ENCODE measurements around the gene IGSF22. TPM values are rescaled to one million over a fixed set of nuclear protein-coding genes. Genes with fewer than 3 reads are reported as not detected.

IGSF22 gene
- total and polyA plus RNA-seq, 9 of the 15 experiments (the other 6 are each of a cell fraction or from before 2014, with no cell fraction given): not detected

DNA sequence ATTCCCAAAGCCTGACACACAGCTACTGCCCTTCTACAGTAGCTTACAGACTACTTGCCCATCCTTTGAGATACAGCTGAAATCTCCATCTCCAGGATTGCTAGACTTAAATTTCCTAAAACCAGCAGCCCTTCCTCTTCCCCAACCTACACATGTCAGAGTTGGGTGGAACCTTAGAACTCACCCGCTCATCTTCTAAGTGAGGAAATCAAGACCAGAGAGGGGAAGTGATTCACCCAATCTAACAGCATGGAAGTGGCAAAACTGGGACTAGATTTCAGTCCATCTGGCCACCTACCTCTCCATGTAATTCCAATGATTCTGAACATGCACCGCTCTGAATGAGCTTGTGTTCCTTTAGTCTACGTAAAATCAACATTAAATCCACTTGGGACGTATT lies 28.4 kb downstream of the IGSF22 start (continued):
- TF ChIP-seq, protein P1, sequence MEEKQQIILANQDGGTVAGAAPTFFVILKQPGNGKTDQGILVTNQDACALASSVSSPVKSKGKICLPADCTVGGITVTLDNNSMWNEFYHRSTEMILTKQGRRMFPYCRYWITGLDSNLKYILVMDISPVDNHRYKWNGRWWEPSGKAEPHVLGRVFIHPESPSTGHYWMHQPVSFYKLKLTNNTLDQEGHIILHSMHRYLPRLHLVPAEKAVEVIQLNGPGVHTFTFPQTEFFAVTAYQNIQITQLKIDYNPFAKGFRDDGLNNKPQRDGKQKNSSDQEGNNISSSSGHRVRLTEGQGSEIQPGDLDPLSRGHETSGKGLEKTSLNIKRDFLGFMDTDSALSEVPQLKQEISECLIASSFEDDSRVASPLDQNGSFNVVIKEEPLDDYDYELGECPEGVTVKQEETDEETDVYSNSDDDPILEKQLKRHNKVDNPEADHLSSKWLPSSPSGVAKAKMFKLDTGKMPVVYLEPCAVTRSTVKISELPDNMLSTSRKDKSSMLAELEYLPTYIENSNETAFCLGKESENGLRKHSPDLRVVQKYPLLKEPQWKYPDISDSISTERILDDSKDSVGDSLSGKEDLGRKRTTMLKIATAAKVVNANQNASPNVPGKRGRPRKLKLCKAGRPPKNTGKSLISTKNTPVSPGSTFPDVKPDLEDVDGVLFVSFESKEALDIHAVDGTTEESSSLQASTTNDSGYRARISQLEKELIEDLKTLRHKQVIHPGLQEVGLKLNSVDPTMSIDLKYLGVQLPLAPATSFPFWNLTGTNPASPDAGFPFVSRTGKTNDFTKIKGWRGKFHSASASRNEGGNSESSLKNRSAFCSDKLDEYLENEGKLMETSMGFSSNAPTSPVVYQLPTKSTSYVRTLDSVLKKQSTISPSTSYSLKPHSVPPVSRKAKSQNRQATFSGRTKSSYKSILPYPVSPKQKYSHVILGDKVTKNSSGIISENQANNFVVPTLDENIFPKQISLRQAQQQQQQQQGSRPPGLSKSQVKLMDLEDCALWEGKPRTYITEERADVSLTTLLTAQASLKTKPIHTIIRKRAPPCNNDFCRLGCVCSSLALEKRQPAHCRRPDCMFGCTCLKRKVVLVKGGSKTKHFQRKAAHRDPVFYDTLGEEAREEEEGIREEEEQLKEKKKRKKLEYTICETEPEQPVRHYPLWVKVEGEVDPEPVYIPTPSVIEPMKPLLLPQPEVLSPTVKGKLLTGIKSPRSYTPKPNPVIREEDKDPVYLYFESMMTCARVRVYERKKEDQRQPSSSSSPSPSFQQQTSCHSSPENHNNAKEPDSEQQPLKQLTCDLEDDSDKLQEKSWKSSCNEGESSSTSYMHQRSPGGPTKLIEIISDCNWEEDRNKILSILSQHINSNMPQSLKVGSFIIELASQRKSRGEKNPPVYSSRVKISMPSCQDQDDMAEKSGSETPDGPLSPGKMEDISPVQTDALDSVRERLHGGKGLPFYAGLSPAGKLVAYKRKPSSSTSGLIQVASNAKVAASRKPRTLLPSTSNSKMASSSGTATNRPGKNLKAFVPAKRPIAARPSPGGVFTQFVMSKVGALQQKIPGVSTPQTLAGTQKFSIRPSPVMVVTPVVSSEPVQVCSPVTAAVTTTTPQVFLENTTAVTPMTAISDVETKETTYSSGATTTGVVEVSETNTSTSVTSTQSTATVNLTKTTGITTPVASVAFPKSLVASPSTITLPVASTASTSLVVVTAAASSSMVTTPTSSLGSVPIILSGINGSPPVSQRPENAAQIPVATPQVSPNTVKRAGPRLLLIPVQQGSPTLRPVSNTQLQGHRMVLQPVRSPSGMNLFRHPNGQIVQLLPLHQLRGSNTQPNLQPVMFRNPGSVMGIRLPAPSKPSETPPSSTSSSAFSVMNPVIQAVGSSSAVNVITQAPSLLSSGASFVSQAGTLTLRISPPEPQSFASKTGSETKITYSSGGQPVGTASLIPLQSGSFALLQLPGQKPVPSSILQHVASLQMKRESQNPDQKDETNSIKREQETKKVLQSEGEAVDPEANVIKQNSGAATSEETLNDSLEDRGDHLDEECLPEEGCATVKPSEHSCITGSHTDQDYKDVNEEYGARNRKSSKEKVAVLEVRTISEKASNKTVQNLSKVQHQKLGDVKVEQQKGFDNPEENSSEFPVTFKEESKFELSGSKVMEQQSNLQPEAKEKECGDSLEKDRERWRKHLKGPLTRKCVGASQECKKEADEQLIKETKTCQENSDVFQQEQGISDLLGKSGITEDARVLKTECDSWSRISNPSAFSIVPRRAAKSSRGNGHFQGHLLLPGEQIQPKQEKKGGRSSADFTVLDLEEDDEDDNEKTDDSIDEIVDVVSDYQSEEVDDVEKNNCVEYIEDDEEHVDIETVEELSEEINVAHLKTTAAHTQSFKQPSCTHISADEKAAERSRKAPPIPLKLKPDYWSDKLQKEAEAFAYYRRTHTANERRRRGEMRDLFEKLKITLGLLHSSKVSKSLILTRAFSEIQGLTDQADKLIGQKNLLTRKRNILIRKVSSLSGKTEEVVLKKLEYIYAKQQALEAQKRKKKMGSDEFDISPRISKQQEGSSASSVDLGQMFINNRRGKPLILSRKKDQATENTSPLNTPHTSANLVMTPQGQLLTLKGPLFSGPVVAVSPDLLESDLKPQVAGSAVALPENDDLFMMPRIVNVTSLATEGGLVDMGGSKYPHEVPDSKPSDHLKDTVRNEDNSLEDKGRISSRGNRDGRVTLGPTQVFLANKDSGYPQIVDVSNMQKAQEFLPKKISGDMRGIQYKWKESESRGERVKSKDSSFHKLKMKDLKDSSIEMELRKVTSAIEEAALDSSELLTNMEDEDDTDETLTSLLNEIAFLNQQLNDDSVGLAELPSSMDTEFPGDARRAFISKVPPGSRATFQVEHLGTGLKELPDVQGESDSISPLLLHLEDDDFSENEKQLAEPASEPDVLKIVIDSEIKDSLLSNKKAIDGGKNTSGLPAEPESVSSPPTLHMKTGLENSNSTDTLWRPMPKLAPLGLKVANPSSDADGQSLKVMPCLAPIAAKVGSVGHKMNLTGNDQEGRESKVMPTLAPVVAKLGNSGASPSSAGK (IDR thresholded peaks at IDR 0.05): no peak
- TF ChIP-seq, protein P2, sequence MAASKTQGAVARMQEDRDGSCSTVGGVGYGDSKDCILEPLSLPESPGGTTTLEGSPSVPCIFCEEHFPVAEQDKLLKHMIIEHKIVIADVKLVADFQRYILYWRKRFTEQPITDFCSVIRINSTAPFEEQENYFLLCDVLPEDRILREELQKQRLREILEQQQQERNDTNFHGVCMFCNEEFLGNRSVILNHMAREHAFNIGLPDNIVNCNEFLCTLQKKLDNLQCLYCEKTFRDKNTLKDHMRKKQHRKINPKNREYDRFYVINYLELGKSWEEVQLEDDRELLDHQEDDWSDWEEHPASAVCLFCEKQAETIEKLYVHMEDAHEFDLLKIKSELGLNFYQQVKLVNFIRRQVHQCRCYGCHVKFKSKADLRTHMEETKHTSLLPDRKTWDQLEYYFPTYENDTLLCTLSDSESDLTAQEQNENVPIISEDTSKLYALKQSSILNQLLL (CRISPR knock-in tag; IDR thresholded peaks at IDR 0.05; ENCODE audit: borderline replicate concordance): no peak
- TF ChIP-seq, protein P3, sequence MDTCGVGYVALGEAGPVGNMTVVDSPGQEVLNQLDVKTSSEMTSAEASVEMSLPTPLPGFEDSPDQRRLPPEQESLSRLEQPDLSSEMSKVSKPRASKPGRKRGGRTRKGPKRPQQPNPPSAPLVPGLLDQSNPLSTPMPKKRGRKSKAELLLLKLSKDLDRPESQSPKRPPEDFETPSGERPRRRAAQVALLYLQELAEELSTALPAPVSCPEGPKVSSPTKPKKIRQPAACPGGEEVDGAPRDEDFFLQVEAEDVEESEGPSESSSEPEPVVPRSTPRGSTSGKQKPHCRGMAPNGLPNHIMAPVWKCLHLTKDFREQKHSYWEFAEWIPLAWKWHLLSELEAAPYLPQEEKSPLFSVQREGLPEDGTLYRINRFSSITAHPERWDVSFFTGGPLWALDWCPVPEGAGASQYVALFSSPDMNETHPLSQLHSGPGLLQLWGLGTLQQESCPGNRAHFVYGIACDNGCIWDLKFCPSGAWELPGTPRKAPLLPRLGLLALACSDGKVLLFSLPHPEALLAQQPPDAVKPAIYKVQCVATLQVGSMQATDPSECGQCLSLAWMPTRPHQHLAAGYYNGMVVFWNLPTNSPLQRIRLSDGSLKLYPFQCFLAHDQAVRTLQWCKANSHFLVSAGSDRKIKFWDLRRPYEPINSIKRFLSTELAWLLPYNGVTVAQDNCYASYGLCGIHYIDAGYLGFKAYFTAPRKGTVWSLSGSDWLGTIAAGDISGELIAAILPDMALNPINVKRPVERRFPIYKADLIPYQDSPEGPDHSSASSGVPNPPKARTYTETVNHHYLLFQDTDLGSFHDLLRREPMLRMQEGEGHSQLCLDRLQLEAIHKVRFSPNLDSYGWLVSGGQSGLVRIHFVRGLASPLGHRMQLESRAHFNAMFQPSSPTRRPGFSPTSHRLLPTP (IDR thresholded peaks at IDR 0.05; ENCODE audit: borderline replicate concordance, extremely low read depth, insufficient read length): no peak
- TF ChIP-seq, protein P4, sequence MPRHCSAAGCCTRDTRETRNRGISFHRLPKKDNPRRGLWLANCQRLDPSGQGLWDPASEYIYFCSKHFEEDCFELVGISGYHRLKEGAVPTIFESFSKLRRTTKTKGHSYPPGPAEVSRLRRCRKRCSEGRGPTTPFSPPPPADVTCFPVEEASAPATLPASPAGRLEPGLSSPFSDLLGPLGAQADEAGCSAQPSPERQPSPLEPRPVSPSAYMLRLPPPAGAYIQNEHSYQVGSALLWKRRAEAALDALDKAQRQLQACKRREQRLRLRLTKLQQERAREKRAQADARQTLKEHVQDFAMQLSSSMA (CRISPR knock-in tag; IDR thresholded peaks at IDR 0.05): no peak
- TF ChIP-seq MYBL2 (IDR thresholded peaks at IDR 0.05; ENCODE audit: low read depth): no peak
- no peak for TF ChIP-seq MYBL2 (CRISPR knock-in tag; IDR thresholded peaks at IDR 0.05; ENCODE audit: borderline replicate concordance)
- TF ChIP-seq BRD9 (IDR thresholded peaks at IDR 0.05; ENCODE audit: low read depth, partially characterized antibody): no peak
- TF ChIP-seq ZNF3 (CRISPR knock-in tag; IDR thresholded peaks at IDR 0.05): no peak
- TF ChIP-seq, protein P5, sequence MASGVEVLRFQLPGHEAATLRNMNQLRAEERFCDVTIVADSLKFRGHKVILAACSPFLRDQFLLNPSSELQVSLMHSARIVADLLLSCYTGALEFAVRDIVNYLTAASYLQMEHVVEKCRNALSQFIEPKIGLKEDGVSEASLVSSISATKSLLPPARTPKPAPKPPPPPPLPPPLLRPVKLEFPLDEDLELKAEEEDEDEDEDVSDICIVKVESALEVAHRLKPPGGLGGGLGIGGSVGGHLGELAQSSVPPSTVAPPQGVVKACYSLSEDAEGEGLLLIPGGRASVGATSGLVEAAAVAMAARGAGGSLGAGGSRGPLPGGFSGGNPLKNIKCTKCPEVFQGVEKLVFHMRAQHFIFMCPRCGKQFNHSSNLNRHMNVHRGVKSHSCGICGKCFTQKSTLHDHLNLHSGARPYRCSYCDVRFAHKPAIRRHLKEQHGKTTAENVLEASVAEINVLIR (CRISPR knock-in tag; IDR thresholded peaks at IDR 0.05): no peak
- TF ChIP-seq HDAC6 (IDR thresholded peaks at IDR 0.05; ENCODE audit: low read depth, low read length): no peak

Data from K562 (cell line).